Fibroblast of villous mesenchyme (primary cell): ENCODE measurements around the gene ATRX. TPM values are rescaled to one million over a fixed set of nuclear protein-coding genes. Genes with fewer than 3 reads are reported as not detected.
"Not testable (repeated sequence)": the region's sequence is repeated elsewhere in the genome, so short reads cannot be mapped to it uniquely, and the experiment has no call there.

Source experiments
- DNase-seq: peaks from one replicate; pipeline ENCODE4 v3.0.0-alpha.2; 2010; ENCODE audit warnings: low read depth
- H3K4me3 ChIP-seq: 2 replicates; pipeline ENCODE4 v1.5.1; 2011; ENCODE audit warnings: low read depth, mild to moderate bottlenecking, low read length
- total RNA-seq: library from RNA; depleted of rRNA; stranded (reverse); fragments of >200 nt; gene quantifications from 2 replicates; pipeline ENCODE4 v1.2.3, GENCODE V29; 2012
- TF ChIP-seq, protein P1 (sequence below): IDR thresholded peaks from 2 replicates; pipeline ENCODE4 v1.5.1; 2012; ENCODE audit warnings: low read depth, mild to moderate bottlenecking, low read length; ENCODE audit not compliant: insufficient read depth

The ATRX gene
- total RNA-seq, 1 donor: 92.8 TPM

DNA sequence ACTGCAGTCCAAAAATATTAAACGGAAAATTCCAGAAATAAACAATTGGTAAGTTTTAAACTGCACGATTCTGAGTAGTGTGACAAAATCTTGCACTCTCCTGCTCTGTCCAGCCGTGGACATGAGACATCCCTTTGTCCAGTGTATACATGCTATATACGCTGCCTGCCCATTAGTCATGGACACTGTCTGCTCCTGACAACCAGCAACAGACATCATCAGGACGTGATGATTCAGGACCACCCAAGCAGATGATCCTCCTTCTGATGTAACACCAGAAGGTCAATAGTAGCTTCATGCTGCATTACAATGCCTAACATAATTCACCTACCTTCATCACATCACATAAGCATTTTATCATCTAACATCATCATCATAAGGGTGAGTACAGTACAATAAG is 36.3 kb downstream of the ATRX start:
- DNase-seq: peak; percentile 49
- TF ChIP-seq, protein P1, sequence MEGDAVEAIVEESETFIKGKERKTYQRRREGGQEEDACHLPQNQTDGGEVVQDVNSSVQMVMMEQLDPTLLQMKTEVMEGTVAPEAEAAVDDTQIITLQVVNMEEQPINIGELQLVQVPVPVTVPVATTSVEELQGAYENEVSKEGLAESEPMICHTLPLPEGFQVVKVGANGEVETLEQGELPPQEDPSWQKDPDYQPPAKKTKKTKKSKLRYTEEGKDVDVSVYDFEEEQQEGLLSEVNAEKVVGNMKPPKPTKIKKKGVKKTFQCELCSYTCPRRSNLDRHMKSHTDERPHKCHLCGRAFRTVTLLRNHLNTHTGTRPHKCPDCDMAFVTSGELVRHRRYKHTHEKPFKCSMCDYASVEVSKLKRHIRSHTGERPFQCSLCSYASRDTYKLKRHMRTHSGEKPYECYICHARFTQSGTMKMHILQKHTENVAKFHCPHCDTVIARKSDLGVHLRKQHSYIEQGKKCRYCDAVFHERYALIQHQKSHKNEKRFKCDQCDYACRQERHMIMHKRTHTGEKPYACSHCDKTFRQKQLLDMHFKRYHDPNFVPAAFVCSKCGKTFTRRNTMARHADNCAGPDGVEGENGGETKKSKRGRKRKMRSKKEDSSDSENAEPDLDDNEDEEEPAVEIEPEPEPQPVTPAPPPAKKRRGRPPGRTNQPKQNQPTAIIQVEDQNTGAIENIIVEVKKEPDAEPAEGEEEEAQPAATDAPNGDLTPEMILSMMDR: no peak
- no peak overlapping the region for H3K4me3 ChIP-seq

DNA sequence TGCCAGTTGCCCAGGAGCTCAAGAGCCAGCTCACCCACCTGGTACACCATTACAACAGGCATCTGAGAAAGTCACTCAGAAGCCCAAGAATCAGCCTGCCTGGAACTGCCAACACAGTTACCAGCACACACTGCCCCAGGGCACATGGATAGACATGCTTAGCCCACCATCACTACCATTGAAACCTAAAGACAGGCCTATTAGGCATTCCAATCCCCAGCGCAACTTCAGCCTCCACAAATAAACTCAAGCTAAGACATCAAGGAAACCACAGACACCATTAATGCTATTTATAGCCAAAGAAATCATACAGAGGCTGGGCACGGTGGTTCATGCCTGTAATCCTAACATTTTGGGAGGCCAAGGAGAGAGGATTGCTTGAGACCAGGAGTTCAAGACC is 42.3 kb downstream of the ATRX start:
- TF ChIP-seq, protein P1: no peak
- no peak for DNase-seq
- no peak overlapping the region for H3K4me3 ChIP-seq

DNA sequence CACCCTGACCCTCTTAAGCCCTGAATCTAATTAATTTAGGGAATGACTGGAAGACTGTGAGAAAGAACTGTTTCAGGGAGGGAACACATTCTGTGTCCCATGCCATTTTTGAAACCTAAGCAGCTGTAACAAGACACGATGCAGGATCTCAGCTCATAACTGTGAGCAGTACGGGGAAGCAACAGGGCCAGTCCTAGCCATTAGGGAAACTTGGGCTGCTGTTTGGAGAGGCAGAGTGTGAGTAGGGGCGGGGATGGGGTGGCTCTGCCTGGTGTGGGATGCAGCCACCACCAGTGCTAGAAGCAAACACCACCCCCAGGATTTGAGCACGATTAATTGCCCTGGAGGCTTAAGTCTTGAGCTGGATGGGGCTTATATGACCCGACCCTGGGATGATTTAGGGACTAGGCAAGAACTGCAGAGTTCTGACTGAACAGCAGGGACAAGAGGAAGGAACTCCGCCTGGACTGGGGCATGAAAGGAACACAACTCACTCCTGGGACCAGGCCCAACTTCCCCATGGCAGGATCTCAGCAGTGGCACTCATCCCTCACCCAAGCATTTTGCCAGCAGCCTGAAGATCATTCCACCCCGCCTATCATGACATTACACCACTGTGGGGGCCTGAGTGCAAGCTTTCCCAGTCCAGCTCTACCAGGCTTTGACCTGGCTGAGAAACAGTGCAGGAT is 43.1 kb downstream of the ATRX start:
- no peak for DNase-seq
- H3K4me3 ChIP-seq: no peak overlapping the region
- TF ChIP-seq, protein P1: no peak

DNA sequence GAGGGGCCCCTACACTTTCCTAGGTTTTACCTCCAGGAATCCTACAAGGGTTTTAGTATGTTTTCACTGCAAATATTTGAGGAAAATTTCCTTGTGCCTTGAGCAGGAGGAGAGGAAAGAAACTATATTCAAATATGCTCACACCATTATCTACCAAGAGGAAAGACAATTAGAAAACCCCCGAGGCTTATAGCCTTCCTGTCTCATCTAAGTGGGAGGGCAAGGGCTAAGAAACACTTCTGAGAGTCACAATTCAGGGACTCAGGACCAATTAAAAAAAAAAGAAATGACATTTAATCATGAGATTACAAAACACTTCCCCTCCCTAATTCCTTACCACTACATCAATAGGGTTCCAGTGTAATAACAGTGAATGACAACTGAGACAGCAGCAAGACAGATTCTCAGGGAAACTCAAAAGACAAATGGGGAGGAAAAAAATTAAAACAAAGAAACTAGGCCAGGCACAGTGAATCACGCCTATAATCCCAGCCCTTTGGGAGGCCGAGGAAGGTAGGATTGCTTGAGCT is 45.6 kb downstream of the ATRX start:
- no peak overlapping the region for H3K4me3 ChIP-seq
- no peak for DNase-seq
- TF ChIP-seq, protein P1: no peak

DNA sequence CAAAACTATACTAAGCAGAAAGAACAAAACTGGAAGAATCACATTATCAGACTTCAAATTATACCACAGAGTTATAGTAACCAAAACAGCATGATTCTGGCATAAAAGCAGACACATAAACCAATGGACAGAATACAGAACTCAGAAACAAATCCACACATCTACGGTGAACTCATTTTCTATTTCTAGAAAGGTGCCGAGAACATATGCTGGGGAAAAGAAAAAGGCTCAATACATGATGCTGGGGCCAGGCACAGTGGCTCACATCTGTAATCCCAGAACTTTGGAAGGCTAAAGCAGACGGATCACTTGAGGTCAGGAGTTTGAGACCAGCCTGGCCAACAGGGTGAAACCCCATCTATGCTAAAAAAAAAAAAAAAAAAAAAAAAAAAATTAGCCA is 52.7 kb downstream of the ATRX start:
- TF ChIP-seq, protein P1: no peak
- H3K4me3 ChIP-seq: no peak overlapping the region
- DNase-seq: no peak

DNA sequence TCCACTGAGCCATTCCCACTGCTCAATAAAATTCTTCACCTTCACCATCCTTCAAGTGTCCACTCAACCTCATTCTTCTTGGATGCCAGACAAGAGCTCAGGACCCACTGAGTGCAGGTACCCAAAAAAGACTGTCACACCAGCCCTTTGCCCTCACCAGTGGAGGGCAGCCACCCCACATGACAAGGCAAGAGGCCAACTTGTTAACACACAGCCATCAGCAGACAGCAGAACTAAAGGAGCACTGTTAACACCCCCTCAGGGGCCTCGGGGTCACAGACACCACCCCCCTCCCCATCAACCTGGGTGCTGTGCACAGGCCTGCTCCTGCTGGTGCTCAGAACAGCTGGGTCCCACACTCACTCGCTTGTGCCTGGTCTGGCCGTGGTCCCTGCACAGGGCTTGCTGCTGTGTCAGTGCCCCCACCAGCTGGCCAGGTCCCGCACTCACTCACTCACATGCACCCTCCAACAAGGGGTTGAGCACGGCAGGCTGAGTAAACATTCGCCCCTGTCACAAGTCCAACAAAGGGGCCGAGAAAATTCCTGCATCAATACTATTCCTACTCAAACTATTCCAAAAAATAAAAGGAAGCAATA is 54.1 kb downstream of the ATRX start:
- TF ChIP-seq, protein P1: no peak
- DNase-seq: no peak
- H3K4me3 ChIP-seq: no peak overlapping the region

DNA sequence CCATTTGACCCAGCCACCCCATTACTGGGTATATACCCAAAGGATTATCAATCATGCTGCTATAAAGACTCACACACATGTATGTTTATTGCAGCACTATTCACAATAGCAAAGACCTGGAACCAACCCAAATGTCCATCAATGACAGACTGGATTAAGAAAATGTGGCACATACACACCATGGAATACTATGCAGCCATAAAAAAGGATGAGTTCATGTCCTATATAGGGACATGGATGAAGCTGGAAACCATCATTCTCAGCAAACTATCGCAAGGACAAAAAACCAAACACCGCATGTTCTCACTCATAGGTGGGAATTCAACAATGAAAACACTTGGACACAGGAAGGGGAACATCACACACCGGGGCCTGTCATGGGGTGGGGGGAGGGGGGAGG is 59.9 kb downstream of the ATRX start:
- not testable (repeated sequence) for H3K4me3 ChIP-seq

More for the DNA sequence above, 59.9 kb downstream of the ATRX start:
- not testable (repeated sequence) for DNase-seq
